Peyer's patch (tissue), 4 donors: ENCODE data around the gene PAFAH1B1. TPM values are rescaled to one million over a fixed set of nuclear protein-coding genes. Genes with fewer than 3 reads are reported as not detected.
"Not testable (repeated sequence)": the region's sequence is repeated elsewhere in the genome, so short reads cannot be mapped to it uniquely, and the experiment has no call there.

ENCODE experiments used
- DNase-seq, 3 donors: peaks; one replicate each; pipeline ENCODE4 v3.0.0-alpha.2; 2017 to 2019
- H3K27ac ChIP-seq, 4 donors: fragments of 200-600 bp; sonication (generic); one replicate each; pipeline ENCODE4 v1.5.1; 2016 to 2019
- H3K27me3 ChIP-seq, 2 donors: fragments of 200-600 bp; sonication (generic); one replicate each; pipeline ENCODE4 v1.5.1; 2019
- H3K36me3 ChIP-seq, 3 donors: fragments of 200-600 bp; sonication (generic); one replicate each; pipeline ENCODE4 v1.5.1; 2016 to 2019
- H3K4me1 ChIP-seq, 4 donors: fragments of 200-600 bp; sonication (generic); one replicate each; pipeline ENCODE4 v1.5.1; 2016 to 2019
- H3K4me3 ChIP-seq, 4 donors: fragments of 200-600 bp; sonication (generic); 1 replicate in 3 of 4; 2 replicates in 1 of 4; pipeline ENCODE4 v1.5.1; 2016 to 2019; ENCODE audit warnings: mild to moderate bottlenecking in 1 of 4
- H3K9me3 ChIP-seq, 4 donors: fragments of 200-600 bp; sonication (generic); one replicate each; pipeline ENCODE4 v1.5.1; 2016 to 2019; ENCODE audit warnings: mild to moderate bottlenecking in 1 of 4
- CTCF ChIP-seq, 6 experiments: fragments of 450-650 bp in 4 of 6; fragments of 200-600 bp in 2 of 6; sonication (generic) in 1 of 6; IDR thresholded peaks; one replicate each; pipeline ENCODE4 v1.5.1; 2017 to 2019; ENCODE audit warnings: antibody characterized with exemption in 6 of 6, mild to moderate bottlenecking in 3 of 6, moderate library complexity in 1 of 6
- POLR2A ChIP-seq, 2 donors: fragments of 450-650 bp; IDR thresholded peaks; one replicate each; pipeline ENCODE4 v1.5.1; 2017; ENCODE audit warnings: antibody characterized with exemption in 2 of 2, mild to moderate bottlenecking in 2 of 2, moderate library complexity in 2 of 2
- total RNA-seq, 4 donors: library from RNA; depleted of rRNA; stranded (reverse); fragments of >200 nt; gene quantifications; one replicate each; pipeline ENCODE4 v1.1.0, GENCODE V29; 2016

The PAFAH1B1 gene
- total RNA-seq, 4 donors from 2014 or later: 131 to 281 (median 141) TPM

- no peaks in the 10 kb centered on the region for H3K36me3 ChIP-seq
- no peaks in the 10 kb centered on the region for H3K4me1 ChIP-seq
- TF ChIP-seq CTCF (IDR thresholded peaks at IDR 0.05) (no peak), POLR2A (IDR thresholded peaks at IDR 0.05) (no peak)
- no peaks in the 10 kb centered on the region for H3K27me3 ChIP-seq
- no peak for DNase-seq
- H3K4me3 ChIP-seq: no peak overlapping the region
- H3K9me3 ChIP-seq: no peaks in the 10 kb centered on the region
- H3K27ac ChIP-seq: no peak overlapping the region
Observed at GRCh38 chr17:2564877-2565276, 28.6 kb upstream of the PAFAH1B1 start.

GRCh38 chr17:2566056-2566455, 27.4 kb upstream of the PAFAH1B1 start:
- Histone ChIP-seq H3K36me3 (no peaks in the 10 kb centered on the region), H3K4me1 (no peaks in the 10 kb centered on the region), H3K27me3 (no peaks in the 10 kb centered on the region), H3K9me3 (no peaks in the 10 kb centered on the region), H3K27ac (no peak overlapping the region), H3K4me3 (no peak overlapping the region)
- no peak for TF ChIP-seq CTCF (IDR thresholded peaks at IDR 0.05)
- no peak for TF ChIP-seq POLR2A (IDR thresholded peaks at IDR 0.05)
- no peak for DNase-seq

DNA sequence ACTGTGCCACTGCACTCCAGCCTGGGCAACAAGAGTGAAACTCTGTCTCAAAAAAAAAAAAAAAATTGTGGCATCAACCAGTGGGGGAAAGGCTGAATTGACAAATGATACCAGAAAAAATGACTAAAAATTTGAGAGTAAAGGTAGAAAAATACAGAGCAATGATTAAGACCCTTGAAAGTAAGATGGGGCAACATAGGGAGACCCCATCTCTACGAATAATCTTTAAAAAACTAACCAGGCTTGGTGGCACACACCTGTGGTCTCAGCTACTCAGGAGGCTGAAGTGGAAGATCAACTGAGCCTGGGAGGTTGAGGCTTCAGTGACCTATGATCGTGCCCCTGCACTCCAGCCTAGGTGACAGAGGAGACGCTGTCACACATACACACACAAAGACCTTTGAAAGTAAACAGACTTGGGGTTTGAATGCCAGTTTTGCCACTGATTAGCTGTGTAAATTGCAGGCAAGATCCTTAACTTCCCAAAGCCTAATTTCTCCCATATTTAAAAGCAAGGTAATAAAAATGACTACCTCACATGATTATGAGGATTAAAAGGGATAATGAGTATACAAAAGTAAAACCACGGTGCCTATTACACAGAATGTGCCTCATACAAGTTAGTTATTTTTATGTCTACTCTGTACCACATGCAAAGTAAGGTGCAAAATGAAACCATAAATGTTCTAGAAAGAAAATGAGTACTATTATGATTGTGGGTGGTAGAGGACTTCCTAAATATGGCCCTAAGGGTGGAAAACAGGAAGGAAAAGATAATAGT, 21.7 kb upstream of the PAFAH1B1 start:
- DNase-seq: no peak
- Histone ChIP-seq H3K4me3 (no peak overlapping the region), H3K4me1 (peaks cover 0 to 8% (median 0%) of the 10 kb centered on the region in 4 donors), H3K27ac (peak overlapping the region in 2 of 4 donors; percentile 2 to 67), H3K36me3 (no peaks in the 10 kb centered on the region), H3K9me3 (no peaks in the 10 kb centered on the region), H3K27me3 (no peaks in the 10 kb centered on the region)
- no peak for TF ChIP-seq CTCF (IDR thresholded peaks at IDR 0.05)
- TF ChIP-seq POLR2A (IDR thresholded peaks at IDR 0.05): no peak

DNA sequence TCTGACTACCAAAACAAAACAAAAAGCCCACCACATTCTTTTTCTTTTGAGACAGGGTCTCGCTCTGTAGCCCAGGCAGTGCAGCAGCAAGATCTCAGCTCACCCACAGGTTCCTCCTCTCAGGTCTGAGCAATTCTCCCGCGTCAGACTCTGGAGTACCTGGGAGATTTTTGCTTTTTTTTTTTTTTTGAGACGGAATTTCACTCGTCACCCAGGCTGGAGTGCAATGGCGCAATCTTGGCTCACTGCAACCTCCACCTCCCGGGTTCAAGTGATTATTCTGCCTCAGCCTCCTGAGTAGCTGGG, 21.2 kb upstream of the PAFAH1B1 start:
- H3K36me3 ChIP-seq, H3K27me3 ChIP-seq, DNase-seq, H3K9me3 ChIP-seq, H3K4me1 ChIP-seq, H3K4me3 ChIP-seq: not testable (repeated sequence)
- peak overlapping the region in 2 of 4 donors; percentile 2 to 67 for H3K27ac ChIP-seq

DNA sequence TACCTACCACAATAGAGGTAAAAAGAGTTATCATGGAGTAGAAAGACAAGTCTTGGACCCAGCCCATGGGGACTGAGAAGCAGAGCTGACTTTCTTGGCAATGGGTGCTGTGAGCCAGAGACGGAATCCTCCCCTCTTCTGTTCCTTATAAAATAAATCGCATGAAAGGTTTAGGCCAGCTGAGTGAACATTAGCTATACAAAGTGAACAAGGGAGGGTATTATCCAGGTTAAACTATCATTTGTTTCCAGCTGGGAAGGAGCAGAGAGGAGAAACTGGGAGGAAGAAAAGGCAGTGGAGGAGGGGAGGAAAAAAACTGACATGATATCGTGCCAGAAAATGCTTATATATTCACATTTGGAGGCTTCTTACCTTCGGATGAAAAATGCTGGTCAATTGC, 13.3 kb upstream of the PAFAH1B1 start:
- Histone ChIP-seq H3K9me3 (no peaks in the 10 kb centered on the region), H3K36me3 (no peaks in the 10 kb centered on the region), H3K4me1 (no peaks in the 10 kb centered on the region), H3K4me3 (no peak overlapping the region), H3K27ac (no peak overlapping the region), H3K27me3 (no peaks in the 10 kb centered on the region)
- TF ChIP-seq CTCF (IDR thresholded peaks at IDR 0.05) (no peak), POLR2A (IDR thresholded peaks at IDR 0.05) (no peak)
- no peak for DNase-seq

DNA sequence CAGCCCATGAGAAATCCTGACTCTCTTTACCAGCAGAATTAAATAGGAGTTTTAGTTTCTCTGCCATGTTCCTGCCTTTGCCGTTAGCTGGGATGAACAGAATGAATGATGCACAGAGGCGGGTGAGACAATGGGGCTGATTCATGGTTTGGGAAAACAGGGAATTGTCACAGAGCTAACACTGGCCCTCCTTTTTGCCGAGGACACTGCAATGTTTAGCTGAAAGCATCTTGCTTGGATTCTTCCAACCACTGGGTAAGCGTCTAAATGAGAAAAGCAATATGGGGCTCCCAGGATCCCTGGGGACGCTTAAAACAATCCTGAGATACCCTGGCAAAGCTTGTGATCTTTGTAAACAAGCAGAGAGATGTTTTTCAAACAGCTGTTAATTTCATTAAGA, 12.8 kb upstream of the PAFAH1B1 start:
- DNase-seq: no peak
- Histone ChIP-seq H3K36me3 (no peaks in the 10 kb centered on the region), H3K27ac (no peak overlapping the region), H3K27me3 (no peaks in the 10 kb centered on the region), H3K9me3 (no peaks in the 10 kb centered on the region), H3K4me3 (no peak overlapping the region), H3K4me1 (no peaks in the 10 kb centered on the region)
- TF ChIP-seq POLR2A (IDR thresholded peaks at IDR 0.05) (no peak), CTCF (IDR thresholded peaks at IDR 0.05) (no peak)
